Upper lobe of right lung (tissue), 1 donor: Measurements from ENCODE around the gene DEPDC5. TPM values are rescaled to one million over a fixed set of nuclear protein-coding genes. Genes with fewer than 3 reads are reported as not detected.
A peak's percentile ranks its signal among the peaks of the same experiment; 100 is the strongest.
"Not testable (repeated sequence)": the region's sequence is repeated elsewhere in the genome, so short reads cannot be mapped to it uniquely, and the experiment has no call there.

ENCODE experiments used
- ATAC-seq: fragments of 200-7000 bp; cut with Tn5 transposase; one replicate; pipeline ENCODE4 v1.9.1; 2020; ENCODE audit warnings: mild to moderate bottlenecking, moderate library complexity
- DNase-seq: peaks from one replicate; pipeline ENCODE4 v3.0.0-alpha.2; 2020
- H3K27ac ChIP-seq: fragments of 200-600 bp; one replicate; pipeline ENCODE4 v1.8.0; 2022
- H3K27me3 ChIP-seq: fragments of 200-600 bp; one replicate; pipeline ENCODE4 v1.8.0; 2022; ENCODE audit warnings: mild to moderate bottlenecking
- H3K36me3 ChIP-seq: fragments of 200-600 bp; one replicate; pipeline ENCODE4 v1.8.0; 2022
- H3K4me1 ChIP-seq: fragments of 200-600 bp; one replicate; pipeline ENCODE4 v1.8.0; 2022
- H3K4me3 ChIP-seq: fragments of 200-600 bp; one replicate; pipeline ENCODE4 v1.8.0; 2022; ENCODE audit warnings: mild to moderate bottlenecking
- H3K9me3 ChIP-seq: fragments of 200-600 bp; one replicate; pipeline ENCODE4 v1.8.0; 2022
- CTCF ChIP-seq: fragments of 200-600 bp; IDR thresholded peaks from one replicate; pipeline ENCODE4 v1.8.0; 2022; ENCODE audit warnings: antibody characterized with exemption
- intact Hi-C: fragments of 100-400 bp; cut with DNase I; formaldehyde crosslinking; loops from one replicate; pipeline ENCODE4 v1.11.0; 2022
- long read RNA-seq: library from polyadenylated mRNA; unstranded; transcript quantifications from one replicate; pipeline ENCODE4 v2.0.0, GENCODE V29; 2021
- total RNA-seq: library from RNA; stranded (reverse); fragmentation: NEBNext Ultra II Directional; extraction: Animal tissue kit (Norgen Biotek cat#: 25700); gene quantifications from one replicate; pipeline ENCODE4 v1.2.1, GENCODE V29; 2021
- donor health status: DM: no; HTN: yes; CAD: no; lungs with severe emphysema.

DEPDC5 gene
- 24.7 TPM for total RNA-seq
- long read RNA-seq, partial matches to known transcripts, result 3 of 4 reads
- long read RNA-seq, other reads (novel, unspliced or antisense), result 1 of 4 reads

GRCh38 chr22:31753634-31754501 is at the start of gene DEPDC5:
Gene DEPDC5 (plus strand): TSS chr22:31754019. CDS start chr22:31754922, 903 bp downstream.
- intact Hi-C loops, result no loop called here
- DNase-seq, result peak; percentile 98
- H3K36me3 ChIP-seq, result peaks cover 7% of the 10 kb centered on the region
- no peak for TF ChIP-seq CTCF
- H3K4me1 ChIP-seq, result peaks cover 29% of the 10 kb centered on the region
- H3K4me3 ChIP-seq, result peak within 1 kb of the TSS; percentile 80
- no peaks in the 10 kb centered on the region for H3K27me3 ChIP-seq
- no peaks in the 10 kb centered on the region for H3K9me3 ChIP-seq
- peak; percentile 92 for ATAC-seq
- H3K27ac ChIP-seq, result peak within 1 kb of the TSS; percentile 94

- intact Hi-C loops, result no loop called here
- TF ChIP-seq CTCF, result no peak
- no peaks in the 10 kb centered on the region for H3K9me3 ChIP-seq
- no peak overlapping the region for H3K27ac ChIP-seq
- peaks cover 58% of the 10 kb centered on the region for H3K36me3 ChIP-seq
- no peak for DNase-seq
- no peaks in the 10 kb centered on the region for H3K4me1 ChIP-seq
- ATAC-seq, result no peak
- H3K27me3 ChIP-seq, result no peaks in the 10 kb centered on the region
- no peak overlapping the region for H3K4me3 ChIP-seq
Measured at GRCh38 chr22:31707519-31707918, 46.3 kb upstream of the DEPDC5 start.

GRCh38 chr22:31711226-31711625 is 42.6 kb upstream of the DEPDC5 start:
- H3K9me3 ChIP-seq, H3K27me3 ChIP-seq, H3K4me3 ChIP-seq, H3K4me1 ChIP-seq, H3K27ac ChIP-seq, intact Hi-C loops: not testable (repeated sequence)
- H3K36me3 ChIP-seq, result peaks cover 67% of the 10 kb centered on the region
- DNase-seq, result peak; percentile 79
- ATAC-seq, result peak; percentile 31

- Histone ChIP-seq H3K9me3 (no peaks in the 10 kb centered on the region), H3K27me3 (no peaks in the 10 kb centered on the region), H3K36me3 (peaks cover 87% of the 10 kb centered on the region), H3K27ac (no peak overlapping the region), H3K4me1 (no peaks in the 10 kb centered on the region), H3K4me3 (no peak overlapping the region)
- TF ChIP-seq CTCF, result no peak
- intact Hi-C loops, result no loop called here
- DNase-seq, result no peak
- ATAC-seq, result no peak
Measured at GRCh38 chr22:31715147-31715778, 38.6 kb upstream of the DEPDC5 start.

DNA sequence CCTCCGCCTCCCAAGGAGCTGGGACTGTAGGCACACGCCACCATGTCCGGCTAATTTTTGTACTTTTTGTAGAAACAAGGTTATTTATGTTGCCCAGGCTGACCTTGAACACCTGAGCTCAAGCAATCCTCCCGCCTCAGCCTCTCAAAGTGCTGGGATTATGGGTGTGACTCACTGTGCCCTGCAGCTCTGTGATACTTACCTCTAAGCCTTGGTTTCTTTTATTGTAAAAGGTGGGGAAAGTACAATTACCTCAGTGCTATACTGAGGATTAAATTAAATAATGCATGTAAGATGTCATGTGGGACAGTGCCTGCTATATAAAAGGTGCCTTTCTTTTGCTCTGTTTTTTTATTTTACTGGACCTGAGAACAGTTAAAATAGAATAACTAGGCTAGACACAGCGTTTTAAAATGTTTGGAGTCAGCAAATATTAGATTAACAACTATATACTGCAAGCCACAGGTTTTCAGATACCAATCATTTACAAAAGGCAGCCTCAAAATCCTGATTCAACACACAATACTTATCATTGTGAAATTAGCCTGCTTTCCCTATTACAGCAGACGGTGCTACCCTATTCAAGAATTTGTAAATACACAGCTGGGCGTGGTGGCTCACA is 33.9 kb upstream of the DEPDC5 start:
- no peak for ATAC-seq
- intact Hi-C loops, result no loop called here
- H3K36me3 ChIP-seq, result peaks cover 78% of the 10 kb centered on the region

More for the DNA sequence above, 33.9 kb upstream of the DEPDC5 start:
- Histone ChIP-seq H3K4me3 (no peak overlapping the region), H3K27me3 (no peaks in the 10 kb centered on the region), H3K9me3 (no peaks in the 10 kb centered on the region), H3K4me1 (no peaks in the 10 kb centered on the region), H3K27ac (no peak overlapping the region)
- TF ChIP-seq CTCF, result no peak
- no peak for DNase-seq
